HepG2 (cell line): Measurements from ENCODE around the gene UCN2. TPM values are rescaled to one million over a fixed set of nuclear protein-coding genes. Genes with fewer than 3 reads are reported as not detected.
A peak's percentile ranks its signal among the peaks of the same experiment; 100 is the strongest.

ENCODE experiments used
- BCLAF1 ChIP-seq: fragments of 450-650 bp; IDR thresholded peaks from 2 replicates; pipeline ENCODE4 v1.6.1; 2017; ENCODE audit warnings: mild to moderate bottlenecking
- HNRNPL ChIP-seq: fragments of 200-400 bp; formaldehyde crosslinking; IDR thresholded peaks from 2 replicates; pipeline ENCODE4 v1.6.1; 2017; ENCODE audit warnings: mild to moderate bottlenecking, low read depth, low read length
- ISL2 ChIP-seq: sonication (generic); formaldehyde crosslinking; IDR thresholded peaks from 2 replicates; pipeline ENCODE4 v1.5.0; 2020; ENCODE audit warnings: missing genetic modification reagents
- ISX ChIP-seq: sonication (generic); formaldehyde crosslinking; conservative IDR thresholded peaks from 2 replicates; pipeline ENCODE4 v1.5.0; 2020; ENCODE audit warnings: missing genetic modification reagents
- KAT8 ChIP-seq: IDR thresholded peaks from 2 replicates; pipeline ENCODE4 v1.6.1; 2016; ENCODE audit warnings: missing genetic modification reagents, missing compliant biosample characterization
- KDM3A ChIP-seq: IDR thresholded peaks from 2 replicates; pipeline ENCODE4 v1.6.1; 2018; ENCODE audit warnings: low read depth, missing compliant biosample characterization
- MTA3 ChIP-seq: sonication (generic); formaldehyde crosslinking; IDR thresholded peaks from 2 replicates; pipeline ENCODE4 v1.4.0; 2020; ENCODE audit warnings: missing genetic modification reagents
- NR2C2 ChIP-seq: sonication (generic); formaldehyde crosslinking; IDR thresholded peaks from 2 replicates; pipeline ENCODE4 v1.4.0; 2020; ENCODE audit warnings: missing genetic modification reagents, mild to moderate bottlenecking, moderate library complexity, borderline replicate concordance
- PAXIP1 ChIP-seq: sonication (generic); formaldehyde crosslinking; conservative IDR thresholded peaks from 2 replicates; pipeline ENCODE4 v1.4.0; 2020; ENCODE audit warnings: mild to moderate bottlenecking, missing genetic modification reagents, moderate library complexity
- SAP130 ChIP-seq: IDR thresholded peaks from 2 replicates; pipeline ENCODE4 v1.6.1; 2016; ENCODE audit warnings: low read depth
- SATB2 ChIP-seq: sonication (generic); formaldehyde crosslinking; IDR thresholded peaks from 2 replicates; pipeline ENCODE4 v1.5.0; 2020; ENCODE audit warnings: missing genetic modification reagents
- TBL1XR1 ChIP-seq: fragments of 150-350 bp; IDR thresholded peaks from 2 replicates; pipeline ENCODE4 v1.6.1; 2014; ENCODE audit warnings: borderline replicate concordance, low read length; ENCODE audit not compliant: partially characterized antibody
- ZBTB49 ChIP-seq: sonication (generic); formaldehyde crosslinking; IDR thresholded peaks from 2 replicates; pipeline ENCODE4 v1.4.0; 2020; ENCODE audit warnings: missing genetic modification reagents, borderline replicate concordance
- ZC3H4 ChIP-seq: sonication (generic); formaldehyde crosslinking; IDR thresholded peaks from 2 replicates; pipeline ENCODE4 v1.4.0; 2020; ENCODE audit warnings: missing genetic modification reagents, borderline replicate concordance
- ZHX2 ChIP-seq, 2 experiments: sonication (generic) in 1 of 2; formaldehyde crosslinking in 1 of 2; IDR thresholded peaks; 2 replicates each; pipeline versions ENCODE4 v1.6.1 to v1.9.0; 2014 to 2022; ENCODE audit warnings: antibody characterized with exemption in 1 of 2, borderline replicate concordance in 1 of 2, inconsistent platforms in 1 of 2, low read depth in 1 of 2, missing genetic modification reagents in 1 of 2
- ZNF251 ChIP-seq: sonication (generic); formaldehyde crosslinking; IDR thresholded peaks from 2 replicates; pipeline ENCODE4 v1.9.0; 2021; ENCODE audit warnings: mild to moderate bottlenecking, missing genetic modification reagents
- polyA plus RNA-seq, 8 experiments: library from polyadenylated mRNA; depleted of rRNA in 3 of 8; stranded (reverse) in 7 of 8; unstranded in 1 of 8; fragments of >200 nt; fragmentation: Illumina TruSeq in 4 of 8; extraction: Trizol in 4 of 8; gene quantifications; 2 replicates each; pipeline versions ENCODE4 v1.2.1 to v1.2.3, GENCODE V29; 2011 to 2016; ENCODE audit warnings: low read depth in 4 of 8, missing spikeins in 1 of 8, mixed read lengths in 1 of 8; ENCODE audit not compliant: insufficient read depth in 1 of 8
- total RNA-seq, 5 experiments: library from RNA; depleted of rRNA; stranded (reverse); fragments of >200 nt; fragmentation: Illumina TruSeq; extraction: Trizol; gene quantifications; 2 replicates each; pipeline ENCODE4 v1.2.3, GENCODE V29; 2016; ENCODE audit warnings: low read depth in 1 of 5

Gene UCN2
- total and polyA plus RNA-seq, 2 of the 13 experiments (the other 11 are each of a cell fraction or from before 2014, with no cell fraction given) = 0.07 to 1.5 TPM

GRCh38 chr3:48572517-48572916 lies 8.9 kb upstream of the UCN2 start (continued):
- no peak for TF ChIP-seq ZBTB49
- TF ChIP-seq HNRNPL = peak; percentile 86
- TF ChIP-seq KAT8 (CRISPR knock-in tag) = no peak
- TF ChIP-seq TBL1XR1 = no peak
- no peak for TF ChIP-seq BCLAF1
- TF ChIP-seq SATB2 = no peak
- peak; percentile 36; the same call in 1 of the 2 replicates for TF ChIP-seq PAXIP1 (CRISPR knock-in tag)
- no peak for TF ChIP-seq MTA3
- TF ChIP-seq ZHX2 (IDR thresholded peaks at IDR 0.05; ENCODE audit: low read depth) = no peak
- TF ChIP-seq ZHX2 (CRISPR knock-in tag; IDR thresholded peaks at IDR 0.05; ENCODE audit: borderline replicate concordance) = no peak
- peak; percentile 47; the same call in 1 of the 2 replicates for TF ChIP-seq NR2C2
- no peak for TF ChIP-seq SAP130 (CRISPR knock-in tag)
- no peak for TF ChIP-seq ZNF251 (CRISPR knock-in tag)
- no peak for TF ChIP-seq KDM3A (CRISPR knock-in tag)
- no peak for TF ChIP-seq ISX (CRISPR knock-in tag)
- no peak for TF ChIP-seq ISL2
- TF ChIP-seq ZC3H4 = no peak
